ENCODE data around the gene DISC1.

Gene DISC1

DNA sequence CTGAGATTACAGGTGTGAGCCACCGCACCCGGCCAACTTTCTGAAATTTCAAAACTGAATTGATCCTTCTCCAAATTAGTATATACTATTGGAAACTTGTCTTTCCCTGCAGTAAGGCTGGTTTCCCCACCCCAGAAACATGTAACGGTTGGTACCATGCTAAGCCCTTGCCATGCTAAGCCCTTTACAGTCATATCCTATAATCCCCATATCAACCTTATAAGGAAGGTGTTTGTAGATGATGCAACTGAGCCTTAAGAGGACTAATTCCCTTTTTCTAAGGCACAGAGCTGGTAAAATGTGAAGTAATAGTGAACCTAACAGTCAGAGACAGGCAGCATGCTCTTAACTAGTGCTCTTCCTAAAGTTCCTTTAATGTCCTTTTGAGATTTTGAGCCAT, 413.7 kb downstream of the DISC1 start:
- no peak for TF ChIP-seq MYC (IDR thresholded peaks at IDR 0.05; ENCODE audit: low read depth, low read length)
- DNase-seq (ENCODE audit: low read depth) = no peak
- H3K4me3 ChIP-seq (ENCODE audit: low read depth, low read length) = no peak overlapping the region

DNA sequence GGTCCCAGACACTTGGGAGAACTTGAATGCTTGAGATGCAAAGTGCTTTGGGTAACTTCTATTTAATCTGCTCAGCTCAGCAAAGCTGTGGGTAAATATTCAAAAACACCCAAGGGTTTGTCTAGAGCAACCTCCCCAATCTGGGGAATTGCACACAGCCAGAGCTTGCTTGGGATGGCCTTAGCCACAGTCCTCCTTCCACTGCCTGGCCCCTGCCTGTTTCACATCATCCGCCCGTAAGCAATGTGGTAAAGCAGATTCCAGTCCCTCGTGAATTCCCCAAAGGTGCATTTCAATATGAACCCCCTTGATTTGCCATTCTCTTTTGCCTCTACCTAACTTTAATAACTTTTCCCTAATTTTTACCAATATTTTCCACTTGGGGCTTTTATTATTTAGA, 418.1 kb downstream of the DISC1 start:
- TF ChIP-seq MYC (IDR thresholded peaks at IDR 0.05; ENCODE audit: low read depth, low read length) = no peak
- no peak for TF ChIP-seq POLR2A (IDR thresholded peaks at IDR 0.05; ENCODE audit: extremely low read depth, insufficient read length)
- TF ChIP-seq, protein P1, sequence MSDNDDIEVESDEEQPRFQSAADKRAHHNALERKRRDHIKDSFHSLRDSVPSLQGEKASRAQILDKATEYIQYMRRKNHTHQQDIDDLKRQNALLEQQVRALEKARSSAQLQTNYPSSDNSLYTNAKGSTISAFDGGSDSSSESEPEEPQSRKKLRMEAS (IDR thresholded peaks at IDR 0.05; ENCODE audit: low read depth, low read length) = no peak
- TF ChIP-seq, protein P2, sequence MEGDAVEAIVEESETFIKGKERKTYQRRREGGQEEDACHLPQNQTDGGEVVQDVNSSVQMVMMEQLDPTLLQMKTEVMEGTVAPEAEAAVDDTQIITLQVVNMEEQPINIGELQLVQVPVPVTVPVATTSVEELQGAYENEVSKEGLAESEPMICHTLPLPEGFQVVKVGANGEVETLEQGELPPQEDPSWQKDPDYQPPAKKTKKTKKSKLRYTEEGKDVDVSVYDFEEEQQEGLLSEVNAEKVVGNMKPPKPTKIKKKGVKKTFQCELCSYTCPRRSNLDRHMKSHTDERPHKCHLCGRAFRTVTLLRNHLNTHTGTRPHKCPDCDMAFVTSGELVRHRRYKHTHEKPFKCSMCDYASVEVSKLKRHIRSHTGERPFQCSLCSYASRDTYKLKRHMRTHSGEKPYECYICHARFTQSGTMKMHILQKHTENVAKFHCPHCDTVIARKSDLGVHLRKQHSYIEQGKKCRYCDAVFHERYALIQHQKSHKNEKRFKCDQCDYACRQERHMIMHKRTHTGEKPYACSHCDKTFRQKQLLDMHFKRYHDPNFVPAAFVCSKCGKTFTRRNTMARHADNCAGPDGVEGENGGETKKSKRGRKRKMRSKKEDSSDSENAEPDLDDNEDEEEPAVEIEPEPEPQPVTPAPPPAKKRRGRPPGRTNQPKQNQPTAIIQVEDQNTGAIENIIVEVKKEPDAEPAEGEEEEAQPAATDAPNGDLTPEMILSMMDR (IDR thresholded peaks at IDR 0.05; ENCODE audit: low read depth, low read length) = no peak
- no peak for DNase-seq (ENCODE audit: low read depth)
- H3K4me3 ChIP-seq (ENCODE audit: low read depth, low read length) = no peak overlapping the region

DNA sequence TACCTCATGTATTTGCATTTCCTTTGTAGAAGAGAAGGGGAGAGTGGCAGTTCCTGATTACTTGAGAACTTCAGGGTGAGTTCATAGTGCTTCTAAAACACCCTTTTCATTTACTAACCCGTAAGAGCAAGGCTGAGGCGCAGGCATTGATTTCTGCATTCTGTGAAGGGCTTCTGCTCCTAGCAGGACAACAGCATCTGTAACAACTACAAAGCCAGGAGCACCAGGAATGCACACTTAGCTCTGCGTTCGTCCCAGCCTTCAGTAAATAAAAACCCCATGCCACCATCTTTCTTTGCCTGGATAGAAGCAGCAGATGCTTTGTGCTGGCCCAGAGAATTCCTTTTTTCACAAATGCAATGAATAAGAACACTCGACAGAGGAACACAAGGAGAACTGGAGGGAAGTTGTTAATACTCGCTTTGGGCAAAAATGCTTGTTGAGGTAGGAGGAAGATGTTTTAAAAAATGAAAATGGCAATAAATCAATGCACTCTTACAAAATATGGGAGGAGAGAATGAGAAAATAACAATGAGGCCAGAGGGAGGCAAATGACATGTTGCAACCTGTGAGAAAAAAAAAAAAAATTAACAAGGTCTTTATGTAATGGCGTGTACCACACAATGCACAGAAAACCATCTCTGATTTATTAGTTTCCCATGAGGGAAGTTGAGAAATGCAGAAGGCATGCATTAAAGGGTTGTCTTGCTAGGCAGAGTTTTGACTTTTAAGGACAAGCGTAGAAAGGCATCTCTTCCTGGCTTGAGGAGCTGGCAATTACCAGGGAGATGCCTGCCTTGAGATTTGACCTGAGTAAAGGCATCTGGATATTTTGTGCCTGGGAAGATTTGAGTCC, 418.8 kb downstream of the DISC1 start:
- no peak for TF ChIP-seq MYC (IDR thresholded peaks at IDR 0.05; ENCODE audit: low read depth, low read length)
- TF ChIP-seq, protein P1 (IDR thresholded peaks at IDR 0.05; ENCODE audit: low read depth, low read length) = no peak
- TF ChIP-seq, protein P2 (IDR thresholded peaks at IDR 0.05; ENCODE audit: low read depth, low read length) = no peak
- TF ChIP-seq POLR2A (IDR thresholded peaks at IDR 0.05; ENCODE audit: extremely low read depth, insufficient read length) = no peak
- no peak for DNase-seq (ENCODE audit: low read depth)
- no peak overlapping the region for H3K4me3 ChIP-seq (ENCODE audit: low read depth, low read length)

GRCh38 chr1:232046451-232047306, 420.1 kb downstream of the DISC1 start:
- DNase-seq (ENCODE audit: low read depth) = no peak
- TF ChIP-seq MYC (IDR thresholded peaks at IDR 0.05; ENCODE audit: low read depth, low read length) (no peak), POLR2A (IDR thresholded peaks at IDR 0.05; ENCODE audit: extremely low read depth, insufficient read length) (no peak)
- TF ChIP-seq, protein P2 (IDR thresholded peaks at IDR 0.05; ENCODE audit: low read depth, low read length) = no peak
- TF ChIP-seq, protein P1 (IDR thresholded peaks at IDR 0.05; ENCODE audit: low read depth, low read length) = no peak
- H3K4me3 ChIP-seq (ENCODE audit: low read depth, low read length) = no peak overlapping the region

- TF ChIP-seq POLR2A (IDR thresholded peaks at IDR 0.05; ENCODE audit: extremely low read depth, insufficient read length) = no peak
- TF ChIP-seq, protein P2 (IDR thresholded peaks at IDR 0.05; ENCODE audit: low read depth, low read length) = peak; percentile 18
- no peak for DNase-seq (ENCODE audit: low read depth)
- H3K4me3 ChIP-seq (ENCODE audit: low read depth, low read length) = no peak overlapping the region
Measured at GRCh38 chr1:232047473-232047872, 420.9 kb downstream of the DISC1 start.

GRCh38 chr1:232048481-232048880, 421.9 kb downstream of the DISC1 start:
- TF ChIP-seq MYC (IDR thresholded peaks at IDR 0.05; ENCODE audit: low read depth, low read length) = no peak
- TF ChIP-seq, protein P2 (IDR thresholded peaks at IDR 0.05; ENCODE audit: low read depth, low read length) = no peak
- no peak for TF ChIP-seq POLR2A (IDR thresholded peaks at IDR 0.05; ENCODE audit: extremely low read depth, insufficient read length)
- TF ChIP-seq, protein P1 (IDR thresholded peaks at IDR 0.05; ENCODE audit: low read depth, low read length) = no peak
- no peak overlapping the region for H3K4me3 ChIP-seq (ENCODE audit: low read depth, low read length)
- no peak for DNase-seq (ENCODE audit: low read depth)

Measured in NB4 (cell line).